Esophagus muscularis mucosa (tissue), 4 donors: ENCODE data around the gene HS6ST3.

Experiments used
- EP300 ChIP-seq: sonication (generic); formaldehyde crosslinking; IDR thresholded peaks from one replicate; pipeline ENCODE4 v1.6.1; 2017; ENCODE audit warnings: antibody characterized with exemption
- POLR2A ChIP-seq: fragments of 450-650 bp; IDR thresholded peaks from one replicate; pipeline ENCODE4 v1.6.1; 2017; ENCODE audit warnings: antibody characterized with exemption, moderate library complexity, mild to moderate bottlenecking, low read depth
- POLR2AphosphoS5 ChIP-seq, 2 donors: sonication (generic); formaldehyde crosslinking; IDR thresholded peaks; one replicate each; pipeline ENCODE4 v1.6.1; 2017; ENCODE audit warnings: antibody characterized with exemption in 2 of 2
- TF ChIP-seq, protein P1 (sequence below), 3 experiments: fragments of 200-600 bp in 2 of 3; fragments of 450-650 bp in 1 of 3; sonication (generic) in 2 of 3; IDR thresholded peaks; one replicate each; pipeline ENCODE4 v1.5.1; 2017 to 2019; ENCODE audit warnings: antibody characterized with exemption in 3 of 3, mild to moderate bottlenecking in 2 of 3, moderate library complexity in 1 of 3

DNA sequence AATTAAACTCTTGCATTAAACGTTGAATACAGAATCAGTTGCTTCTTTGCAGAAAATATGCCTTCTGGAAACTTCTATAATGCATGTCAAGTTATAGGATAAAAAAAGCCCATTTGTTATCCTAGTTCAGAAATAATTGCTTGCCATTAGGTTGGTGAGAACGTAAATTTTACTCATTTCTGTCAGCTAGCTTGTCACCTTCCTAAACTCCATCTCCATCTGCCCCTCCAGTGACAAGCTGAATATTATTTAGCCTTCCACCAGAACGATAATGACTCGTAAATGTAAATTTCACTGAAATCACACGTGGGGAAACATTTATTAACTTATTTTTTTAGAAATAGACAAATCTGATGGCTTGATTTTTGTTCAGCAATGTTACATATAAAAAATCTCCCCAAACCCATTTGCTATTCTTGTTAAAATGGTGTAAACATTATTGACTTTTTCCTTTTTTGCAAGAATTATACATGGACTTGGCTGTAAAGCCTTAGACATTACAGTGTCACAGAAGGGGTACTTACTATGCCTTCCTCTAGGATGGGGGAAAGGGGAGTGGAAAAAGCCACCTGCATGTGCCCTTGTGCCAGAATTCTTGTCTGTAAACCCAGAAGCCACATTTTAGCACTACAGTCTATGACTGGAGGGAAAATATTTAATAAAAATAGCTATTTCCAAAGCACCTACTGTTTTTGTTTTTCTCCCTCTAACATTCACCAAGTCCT lies 577.5 kb downstream of the HS6ST3 start:
- TF ChIP-seq POLR2AphosphoS5 (IDR thresholded peaks at IDR 0.05), result no peak
- TF ChIP-seq, protein P1, sequence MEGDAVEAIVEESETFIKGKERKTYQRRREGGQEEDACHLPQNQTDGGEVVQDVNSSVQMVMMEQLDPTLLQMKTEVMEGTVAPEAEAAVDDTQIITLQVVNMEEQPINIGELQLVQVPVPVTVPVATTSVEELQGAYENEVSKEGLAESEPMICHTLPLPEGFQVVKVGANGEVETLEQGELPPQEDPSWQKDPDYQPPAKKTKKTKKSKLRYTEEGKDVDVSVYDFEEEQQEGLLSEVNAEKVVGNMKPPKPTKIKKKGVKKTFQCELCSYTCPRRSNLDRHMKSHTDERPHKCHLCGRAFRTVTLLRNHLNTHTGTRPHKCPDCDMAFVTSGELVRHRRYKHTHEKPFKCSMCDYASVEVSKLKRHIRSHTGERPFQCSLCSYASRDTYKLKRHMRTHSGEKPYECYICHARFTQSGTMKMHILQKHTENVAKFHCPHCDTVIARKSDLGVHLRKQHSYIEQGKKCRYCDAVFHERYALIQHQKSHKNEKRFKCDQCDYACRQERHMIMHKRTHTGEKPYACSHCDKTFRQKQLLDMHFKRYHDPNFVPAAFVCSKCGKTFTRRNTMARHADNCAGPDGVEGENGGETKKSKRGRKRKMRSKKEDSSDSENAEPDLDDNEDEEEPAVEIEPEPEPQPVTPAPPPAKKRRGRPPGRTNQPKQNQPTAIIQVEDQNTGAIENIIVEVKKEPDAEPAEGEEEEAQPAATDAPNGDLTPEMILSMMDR (IDR thresholded peaks at IDR 0.05), result no peak
- no peak for TF ChIP-seq EP300
- TF ChIP-seq POLR2A, result no peak
